OCI-LY3 (cell line): ENCODE measurements around the gene CSF2RB.

ENCODE experiments used
- CTCF ChIP-seq: fragments of 200-600, 300-600 bp; sonication (generic); IDR thresholded peaks from 2 replicates; pipeline ENCODE4 v1.5.1; 2014; ENCODE audit warnings: antibody characterized with exemption, low read length, low read depth
- EZH2phosphoT487 ChIP-seq: fragments of 200-600 bp; shearing (Covaris generic); IDR thresholded peaks from 2 replicates; pipeline ENCODE4 v1.6.1; 2018; ENCODE audit warnings: antibody characterized with exemption, mixed run types, low read depth

GRCh38 chr22:36870250-36870649, 43.2 kb upstream of the CSF2RB start:
- TF ChIP-seq CTCF = no peak
- TF ChIP-seq EZH2phosphoT487 = no peak
